ENCODE measurements around the gene PIK3CG. TPM values are rescaled to one million over a fixed set of nuclear protein-coding genes. Genes with fewer than 3 reads are reported as not detected.
"Not testable (repeated sequence)": the region's sequence is repeated elsewhere in the genome, so short reads cannot be mapped to it uniquely, and the experiment has no call there.

The PIK3CG gene
- polyA plus RNA-seq, 1 experiment = 0.14 TPM

DNA sequence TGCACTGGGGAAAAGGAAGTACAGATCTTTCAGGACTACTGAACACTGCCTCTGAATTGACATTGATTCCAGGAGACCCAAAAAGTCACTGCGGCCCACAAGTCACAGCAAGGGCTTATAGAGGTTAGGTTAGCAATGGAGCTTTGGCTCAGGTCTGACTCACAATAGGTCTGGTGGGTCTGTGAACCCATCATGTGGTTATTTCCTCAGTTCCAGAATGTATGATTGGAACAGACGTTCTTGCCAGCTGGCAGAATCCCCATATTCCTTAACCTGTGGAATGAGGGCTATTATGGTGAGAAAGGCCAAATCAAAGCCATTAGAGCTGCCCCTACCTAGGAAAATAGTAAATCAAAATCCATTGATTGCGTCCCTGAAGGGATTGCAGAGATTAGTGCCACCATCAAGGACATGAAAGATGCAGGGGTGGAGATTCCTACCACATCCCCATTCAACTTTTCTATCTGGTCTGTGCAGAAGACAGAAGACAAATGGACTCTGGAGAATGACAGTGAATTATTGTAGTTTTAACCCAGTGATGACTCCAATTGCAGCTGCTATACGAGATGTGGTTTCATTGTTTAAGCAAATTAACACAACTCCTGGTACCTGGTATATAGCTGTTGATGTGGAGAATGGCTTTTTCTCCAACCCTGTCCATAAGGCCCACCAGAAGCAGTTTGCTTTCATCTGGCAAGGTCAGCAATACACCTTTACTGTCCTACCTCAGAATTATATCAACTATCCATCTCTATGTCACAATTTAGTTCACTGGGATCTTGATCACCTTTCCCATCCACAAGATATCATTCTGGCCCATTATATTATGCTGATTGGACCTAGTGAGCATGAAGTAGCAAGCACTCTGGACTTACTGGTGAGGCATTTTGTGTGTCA lies 44.5 kb upstream of the PIK3CG start:
- POLR2A ChIA-PET = no interaction called here
- Histone ChIP-seq H3K27me3 (ENCODE audit: control insufficient read depth, insufficient read depth, low read length) (no peaks in the 10 kb centered on the region), H3K9me3 (ENCODE audit: control insufficient read depth, insufficient read depth, low read length) (no peaks in the 10 kb centered on the region), H3K4me3 (ENCODE audit: low read depth, low read length) (no peak overlapping the region), H3K27ac (ENCODE audit: low read depth, low read length) (no peak overlapping the region)
- TF ChIP-seq CTCF (IDR thresholded peaks at IDR 0.05; ENCODE audit: low read depth, low read length) = no peak
- DNase-seq (ENCODE audit: low read depth, low spot score) = no peak
- CTCF ChIA-PET = interaction anchor here (0.8 kb wide), 1 partner anchor 9 kb away, joined by 3 read pairs; no protein-coding TSS in a partner anchor

DNA sequence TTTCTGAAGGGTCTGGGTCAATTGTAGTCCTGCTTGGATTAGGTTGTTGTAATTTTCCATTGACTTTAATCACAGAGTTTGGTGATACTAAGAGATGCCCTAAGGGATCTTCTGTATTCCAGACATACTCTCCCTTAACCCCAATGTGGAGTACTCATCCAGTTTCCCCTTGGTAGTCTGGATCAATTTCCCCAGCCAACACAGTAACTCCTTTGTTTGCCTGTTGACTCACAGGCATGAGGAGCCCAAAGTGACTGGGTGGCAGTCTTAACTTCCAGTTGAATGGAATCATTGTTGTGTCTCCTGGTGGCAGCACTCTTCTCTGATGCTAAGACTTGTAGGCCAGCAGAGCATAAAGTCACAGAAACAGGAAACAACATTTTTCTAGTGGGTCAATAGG lies 41.5 kb upstream of the PIK3CG start:
- DNase-seq (ENCODE audit: low read depth, low spot score) = no peak
- H3K27me3 ChIP-seq (ENCODE audit: control insufficient read depth, insufficient read depth, low read length) = no peaks in the 10 kb centered on the region
- no peak overlapping the region for H3K4me3 ChIP-seq (ENCODE audit: low read depth, low read length)
- no peak for TF ChIP-seq CTCF (IDR thresholded peaks at IDR 0.05; ENCODE audit: low read depth, low read length)
- ChIA-PET POLR2A (no interaction called here), CTCF (no interaction called here)
- no peaks in the 10 kb centered on the region for H3K9me3 ChIP-seq (ENCODE audit: control insufficient read depth, insufficient read depth, low read length)
- H3K27ac ChIP-seq (ENCODE audit: low read depth, low read length) = no peak overlapping the region

DNA sequence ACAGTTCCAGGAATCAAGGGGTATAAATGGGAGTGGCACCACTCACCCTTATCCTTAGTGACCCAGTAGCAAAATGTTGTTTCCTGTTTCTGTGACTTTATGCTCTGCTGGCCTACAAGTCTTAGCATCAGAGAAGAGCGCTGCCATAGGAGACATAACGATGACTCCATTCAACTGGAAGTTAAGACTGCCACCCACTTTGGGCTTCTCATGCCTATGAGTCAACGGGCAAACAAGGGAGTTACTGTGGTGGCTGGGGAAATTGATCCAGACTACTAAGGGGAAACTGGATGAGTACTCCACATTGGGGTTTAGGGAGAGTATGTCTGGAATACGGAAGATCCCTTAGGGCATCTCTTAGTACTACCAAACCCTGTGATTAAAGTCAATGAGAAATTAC lies 40.6 kb upstream of the PIK3CG start:
- no peak overlapping the region for H3K4me3 ChIP-seq (ENCODE audit: low read depth, low read length)
- TF ChIP-seq CTCF (IDR thresholded peaks at IDR 0.05; ENCODE audit: low read depth, low read length) = no peak
- CTCF ChIA-PET = no interaction called here
- no peak for DNase-seq (ENCODE audit: low read depth, low spot score)
- no peak overlapping the region for H3K27ac ChIP-seq (ENCODE audit: low read depth, low read length)
- H3K27me3 ChIP-seq (ENCODE audit: control insufficient read depth, insufficient read depth, low read length) = no peaks in the 10 kb centered on the region
- peaks cover 4% of the 10 kb centered on the region for H3K9me3 ChIP-seq (ENCODE audit: control insufficient read depth, insufficient read depth, low read length)
- POLR2A ChIA-PET = no interaction called here

DNA sequence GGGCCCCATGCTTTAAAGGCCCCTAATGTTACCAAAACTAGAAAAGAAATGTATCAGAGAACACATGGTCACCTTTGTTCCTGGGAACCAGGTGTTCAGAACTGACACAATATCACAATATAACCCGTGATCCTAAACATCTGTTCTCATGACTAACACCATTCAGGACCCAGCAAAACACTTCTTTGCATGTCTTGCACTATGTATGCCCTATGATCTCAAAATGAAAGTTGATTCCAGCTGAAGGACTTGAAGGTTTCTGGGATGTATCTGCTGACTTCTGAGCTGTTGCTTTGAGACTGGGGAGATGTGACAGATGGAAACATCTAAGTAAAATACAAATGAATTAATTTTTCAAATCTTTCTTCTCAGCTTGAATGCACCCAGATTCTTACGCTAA lies 37.5 kb upstream of the PIK3CG start:
- DNase-seq (ENCODE audit: low read depth, low spot score) = no peak
- ChIA-PET CTCF (no interaction called here), POLR2A (interaction anchor here (0.6 kb wide), 1 partner anchor 32 kb away, joined by 3 read pairs; no protein-coding TSS in a partner anchor)
- H3K27ac ChIP-seq (ENCODE audit: low read depth, low read length) = no peak overlapping the region
- TF ChIP-seq CTCF (IDR thresholded peaks at IDR 0.05; ENCODE audit: low read depth, low read length) = no peak
- no peak overlapping the region for H3K4me3 ChIP-seq (ENCODE audit: low read depth, low read length)
- H3K9me3 ChIP-seq (ENCODE audit: control insufficient read depth, insufficient read depth, low read length) = peaks cover 9% of the 10 kb centered on the region
- H3K27me3 ChIP-seq (ENCODE audit: control insufficient read depth, insufficient read depth, low read length) = no peaks in the 10 kb centered on the region

DNA sequence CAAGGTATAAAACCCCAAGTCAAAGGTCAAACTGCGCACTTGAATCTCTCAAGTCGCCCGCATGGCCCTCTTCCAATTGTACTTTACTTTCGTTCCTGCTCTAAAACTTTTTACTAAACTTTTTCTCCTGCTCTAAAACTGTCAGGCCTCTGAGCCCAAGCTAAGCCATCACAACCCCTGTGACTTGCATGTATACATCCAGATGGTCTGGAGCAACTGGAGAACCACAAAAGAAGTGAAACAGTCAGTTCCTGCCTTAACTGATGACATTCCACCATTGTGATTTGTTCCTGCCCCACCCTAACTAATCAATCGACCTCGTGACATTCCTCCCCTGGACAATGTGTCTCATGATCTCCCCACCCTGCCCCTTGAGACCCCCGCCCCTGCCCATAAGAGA lies 35.6 kb upstream of the PIK3CG start:
- no peak for DNase-seq (ENCODE audit: low read depth, low spot score)
- Histone ChIP-seq H3K9me3 (ENCODE audit: control insufficient read depth, insufficient read depth, low read length) (peaks cover 9% of the 10 kb centered on the region), H3K27ac (ENCODE audit: low read depth, low read length) (no peak overlapping the region), H3K4me3 (ENCODE audit: low read depth, low read length) (no peak overlapping the region), H3K27me3 (ENCODE audit: control insufficient read depth, insufficient read depth, low read length) (no peaks in the 10 kb centered on the region)
- POLR2A ChIA-PET = no interaction called here
- CTCF ChIA-PET = no interaction called here
- no peak for TF ChIP-seq CTCF (IDR thresholded peaks at IDR 0.05; ENCODE audit: low read depth, low read length)

DNA sequence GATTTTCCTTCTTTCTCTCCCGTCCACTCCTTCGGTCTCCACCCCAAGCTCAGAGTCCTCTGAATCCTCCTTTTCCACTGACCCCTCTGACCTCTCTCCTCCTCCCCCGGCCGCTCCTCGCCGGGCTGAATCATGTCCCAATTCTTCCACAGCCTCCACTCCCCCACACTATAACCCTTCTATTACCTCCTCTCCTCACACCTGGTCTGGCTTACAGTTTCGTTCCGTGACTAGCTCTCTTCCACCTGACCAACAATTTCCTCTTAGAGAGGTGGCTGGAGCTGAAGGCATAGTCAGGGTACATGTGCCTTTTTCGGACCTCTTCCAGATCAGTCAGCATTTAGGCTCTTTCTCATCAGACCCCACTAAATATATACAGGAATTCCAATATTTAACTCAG lies 34.2 kb upstream of the PIK3CG start:
- POLR2A ChIA-PET; H3K4me3 ChIP-seq (ENCODE audit: low read depth, low read length); CTCF ChIA-PET; DNase-seq (ENCODE audit: low read depth, low spot score); H3K27me3 ChIP-seq (ENCODE audit: control insufficient read depth, insufficient read depth, low read length); H3K27ac ChIP-seq (ENCODE audit: low read depth, low read length); H3K9me3 ChIP-seq (ENCODE audit: control insufficient read depth, insufficient read depth, low read length): not testable (repeated sequence)
